Measurements from ENCODE around the gene TUFM. TPM values are rescaled to one million over a fixed set of nuclear protein-coding genes. Genes with fewer than 3 reads are reported as not detected.
"Not testable (repeated sequence)": the region's sequence is repeated elsewhere in the genome, so short reads cannot be mapped to it uniquely, and the experiment has no call there.

The TUFM gene
- total and polyA plus RNA-seq, 2 of the 8 experiments (the other 6 are each of a cell fraction or from before 2014, with no cell fraction given) = 216 to 249 TPM

DNA sequence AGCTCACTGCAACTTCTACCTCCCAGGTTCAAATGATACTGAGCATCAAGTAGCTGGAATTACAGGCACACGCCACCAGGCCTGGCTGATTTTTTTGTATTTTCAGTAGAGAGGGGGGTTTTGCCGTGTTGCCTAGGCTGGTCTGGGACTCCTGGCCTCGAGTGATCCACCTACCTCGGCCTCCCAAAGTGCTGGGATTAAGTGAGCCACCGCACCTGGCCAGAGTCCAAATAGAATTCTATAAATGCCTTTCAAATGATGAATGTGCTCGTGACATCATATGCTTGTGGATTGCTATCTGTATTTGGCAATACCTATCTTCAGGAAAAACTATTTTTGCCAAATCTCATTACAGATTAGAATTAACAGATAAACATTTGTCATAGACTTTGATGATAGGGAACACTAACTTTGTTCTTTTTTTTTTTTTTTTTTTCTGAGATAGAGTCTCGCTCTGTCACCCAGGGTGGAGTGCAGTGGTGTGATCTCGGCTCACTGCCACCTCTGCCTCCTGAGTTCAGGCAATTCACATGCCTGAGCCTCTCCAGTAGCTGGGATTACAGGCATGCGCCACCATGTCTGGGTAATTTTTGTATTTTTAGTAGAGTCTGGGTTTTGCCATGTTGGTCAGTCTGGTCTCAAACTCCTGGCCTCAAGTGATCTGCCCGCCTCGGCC, 38.6 kb downstream of the TUFM start:
- DNase-seq (ENCODE audit: low read depth in 1 of 2, low spot score in 2 of 2); H3K27ac ChIP-seq (ENCODE audit: low read depth, low read length); H2BK12ac ChIP-seq (ENCODE audit: low read depth, low read length); H3K4ac ChIP-seq (replicated peaks; ENCODE audit: insufficient read length, low read depth, low read length); CTCF ChIA-PET (ENCODE audit: partially characterized antibody); H4K8ac ChIP-seq (ENCODE audit: extremely low read depth, insufficient read depth, low read length); H3K23ac ChIP-seq (ENCODE audit: insufficient read length); FAIRE-seq; H2BK20ac ChIP-seq (ENCODE audit: low read length); H2BK120ac ChIP-seq (replicated peaks; ENCODE audit: low read depth, low read length); H3K27me3 ChIP-seq (replicated peaks in 1 of 4; ENCODE audit: control insufficient read depth in 3 of 4, extremely low read depth in 1 of 4, insufficient read depth in 3 of 4, low read length in 3 of 4); H2AK5ac ChIP-seq (ENCODE audit: low read depth, low read length); H3K23me2 ChIP-seq (ENCODE audit: low read depth, low read length); H3K9ac ChIP-seq (replicated peaks in 1 of 4; ENCODE audit: extremely low read depth in 1 of 4, low read depth in 3 of 4, low read length in 3 of 4); H3K4me2 ChIP-seq (ENCODE audit: insufficient read depth in 1 of 2, low read depth in 2 of 2, low read length in 2 of 2); POLR2A ChIA-PET (ENCODE audit: partially characterized antibody); H3K14ac ChIP-seq (ENCODE audit: insufficient read length); H2BK15ac ChIP-seq (ENCODE audit: low read length); H4K91ac ChIP-seq (replicated peaks; ENCODE audit: insufficient read length, low read length); H3K36me3 ChIP-seq (ENCODE audit: control insufficient read depth in 2 of 4, insufficient read depth in 4 of 4, low read length in 3 of 4); H3K4me1 ChIP-seq (replicated peaks in 1 of 4; ENCODE audit: control insufficient read depth in 3 of 4, insufficient read depth in 4 of 4, low read length in 3 of 4); H4K5ac ChIP-seq (ENCODE audit: insufficient read length, low read depth, low read length); H3K18ac ChIP-seq (ENCODE audit: extremely low read depth, low read length); H3K56ac ChIP-seq (replicated peaks; ENCODE audit: insufficient read length, low read depth, low read length); H3K79me1 ChIP-seq (ENCODE audit: low read depth, low read length); H2AFZ ChIP-seq (ENCODE audit: low read length); H3K79me2 ChIP-seq (ENCODE audit: control insufficient read depth in 1 of 2, insufficient read depth in 2 of 2, low read length in 2 of 2); H4K20me1 ChIP-seq (replicated peaks in 1 of 2; ENCODE audit: control insufficient read depth in 1 of 2, insufficient read depth in 2 of 2, low read length in 2 of 2); H3K9me3 ChIP-seq (ENCODE audit: insufficient read depth in 2 of 2, low read depth in 1 of 2, low read length in 1 of 2); H2BK5ac ChIP-seq (ENCODE audit: low read depth, low read length); H3K4me3 ChIP-seq (ENCODE audit: extremely low read depth in 1 of 4, insufficient read depth in 2 of 4, low read depth in 3 of 4, low read length in 4 of 4): not testable (repeated sequence)
- WGBS, 2 experiments (ENCODE audit: extremely low coverage in 1 of 2, insufficient coverage in 1 of 2, insufficient read length in 1 of 2, insufficient replicate concordance in 2 of 2, low coverage in 1 of 2, low lambda C conversion rate in 2 of 2, missing lambda C conversion rate in 1 of 2) = no CpG with 5 or more reads among the region's 11 CpGs

Data from H1 (cell line).